ENCODE data around the gene SON.
"Not testable (repeated sequence)": the region's sequence is repeated elsewhere in the genome, so short reads cannot be mapped to it uniquely, and the experiment has no call there.

The SON gene, protein sequence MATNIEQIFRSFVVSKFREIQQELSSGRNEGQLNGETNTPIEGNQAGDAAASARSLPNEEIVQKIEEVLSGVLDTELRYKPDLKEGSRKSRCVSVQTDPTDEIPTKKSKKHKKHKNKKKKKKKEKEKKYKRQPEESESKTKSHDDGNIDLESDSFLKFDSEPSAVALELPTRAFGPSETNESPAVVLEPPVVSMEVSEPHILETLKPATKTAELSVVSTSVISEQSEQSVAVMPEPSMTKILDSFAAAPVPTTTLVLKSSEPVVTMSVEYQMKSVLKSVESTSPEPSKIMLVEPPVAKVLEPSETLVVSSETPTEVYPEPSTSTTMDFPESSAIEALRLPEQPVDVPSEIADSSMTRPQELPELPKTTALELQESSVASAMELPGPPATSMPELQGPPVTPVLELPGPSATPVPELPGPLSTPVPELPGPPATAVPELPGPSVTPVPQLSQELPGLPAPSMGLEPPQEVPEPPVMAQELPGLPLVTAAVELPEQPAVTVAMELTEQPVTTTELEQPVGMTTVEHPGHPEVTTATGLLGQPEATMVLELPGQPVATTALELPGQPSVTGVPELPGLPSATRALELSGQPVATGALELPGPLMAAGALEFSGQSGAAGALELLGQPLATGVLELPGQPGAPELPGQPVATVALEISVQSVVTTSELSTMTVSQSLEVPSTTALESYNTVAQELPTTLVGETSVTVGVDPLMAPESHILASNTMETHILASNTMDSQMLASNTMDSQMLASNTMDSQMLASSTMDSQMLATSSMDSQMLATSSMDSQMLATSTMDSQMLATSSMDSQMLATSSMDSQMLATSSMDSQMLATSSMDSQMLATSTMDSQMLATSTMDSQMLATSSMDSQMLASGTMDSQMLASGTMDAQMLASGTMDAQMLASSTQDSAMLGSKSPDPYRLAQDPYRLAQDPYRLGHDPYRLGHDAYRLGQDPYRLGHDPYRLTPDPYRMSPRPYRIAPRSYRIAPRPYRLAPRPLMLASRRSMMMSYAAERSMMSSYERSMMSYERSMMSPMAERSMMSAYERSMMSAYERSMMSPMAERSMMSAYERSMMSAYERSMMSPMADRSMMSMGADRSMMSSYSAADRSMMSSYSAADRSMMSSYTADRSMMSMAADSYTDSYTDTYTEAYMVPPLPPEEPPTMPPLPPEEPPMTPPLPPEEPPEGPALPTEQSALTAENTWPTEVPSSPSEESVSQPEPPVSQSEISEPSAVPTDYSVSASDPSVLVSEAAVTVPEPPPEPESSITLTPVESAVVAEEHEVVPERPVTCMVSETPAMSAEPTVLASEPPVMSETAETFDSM (N-terminal part only)

DNA sequence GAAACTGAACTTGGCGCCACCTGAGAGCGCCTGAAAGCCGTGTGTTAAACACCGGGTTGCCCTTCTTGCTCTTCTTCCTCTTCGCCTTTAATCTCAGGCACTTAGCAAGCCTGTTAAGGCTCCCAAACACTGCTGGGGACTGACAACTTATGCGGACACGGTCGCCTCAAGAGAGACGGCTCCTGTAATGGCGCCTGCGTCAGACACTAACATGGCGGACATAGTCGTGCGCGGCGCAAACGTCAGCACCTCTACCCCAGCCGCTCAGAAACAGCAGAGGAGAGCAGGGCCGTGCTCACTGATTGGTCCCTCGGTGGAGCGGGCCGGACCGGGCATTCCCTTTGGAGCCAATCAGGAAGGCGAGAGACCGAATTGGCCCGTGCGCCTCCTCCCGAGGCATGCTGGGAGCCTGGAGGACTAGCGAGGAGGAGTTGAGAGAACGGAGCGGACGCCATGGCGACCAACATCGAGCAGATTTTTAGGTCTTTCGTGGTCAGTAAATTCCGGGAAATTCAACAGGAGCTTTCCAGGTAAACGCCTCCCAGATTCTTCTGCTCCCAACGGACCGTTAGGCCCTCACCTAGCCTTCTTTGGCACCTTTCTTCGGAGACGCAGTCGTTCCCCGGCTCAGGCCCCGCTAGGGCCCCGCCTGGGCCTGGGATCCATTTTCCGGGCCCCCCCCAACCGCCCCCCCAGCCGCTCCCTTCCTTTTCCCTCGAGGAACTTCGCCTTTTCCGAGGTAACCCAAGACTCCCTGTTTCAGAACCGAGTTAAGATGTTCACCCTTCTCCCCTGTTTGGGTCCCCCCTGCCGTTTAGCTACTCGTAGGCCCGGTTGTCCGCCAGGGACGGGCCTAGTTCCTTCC is at the start of gene SON:
Gene SON, plus strand, starts transcription at position 399 of the 865 bp plus-strand sequence. Its CDS starts 55 bp downstream, at position 454.
- H3K4me1 Mint-ChIP-seq (ENCODE audit: low read depth) = peaks cover 39% of the 10 kb centered on the region
- peak within 1 kb of the TSS; percentile 100 for H3K27ac Mint-ChIP-seq
- H3K4me3 Mint-ChIP-seq = peak within 1 kb of the TSS; percentile 99
- no peaks in the 10 kb centered on the region for H3K27me3 Mint-ChIP-seq
- H3K36me3 Mint-ChIP-seq = peaks cover 7% of the 10 kb centered on the region
- H3K9me3 Mint-ChIP-seq (ENCODE audit: low read depth) = no peaks in the 10 kb centered on the region

DNA sequence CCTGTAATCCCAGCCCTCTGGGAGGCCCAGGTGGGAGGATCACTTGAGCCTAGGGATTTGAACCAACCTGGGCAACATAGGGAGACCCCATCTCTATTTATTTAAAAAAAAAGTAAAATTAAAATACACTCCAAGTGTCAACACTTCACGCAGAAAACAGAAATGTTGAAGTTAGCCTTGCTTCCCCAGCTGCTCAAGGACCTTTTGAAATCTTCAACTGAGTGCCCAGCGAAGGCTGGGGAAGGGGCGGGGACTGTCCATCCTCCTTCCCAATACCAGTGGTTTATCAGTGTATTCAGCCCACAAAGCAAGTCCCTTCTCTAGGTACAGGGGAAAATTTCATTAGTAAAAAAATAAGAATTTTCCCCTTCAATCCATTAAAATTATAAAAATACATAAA is 49.1 kb upstream of the SON start:
- Mint-ChIP-seq H3K27ac (no peak overlapping the region), H3K9me3 (ENCODE audit: low read depth) (no peaks in the 10 kb centered on the region), H3K36me3 (no peaks in the 10 kb centered on the region), H3K4me1 (ENCODE audit: low read depth) (peaks cover 11% of the 10 kb centered on the region), H3K27me3 (no peaks in the 10 kb centered on the region), H3K4me3 (no peak overlapping the region)

DNA sequence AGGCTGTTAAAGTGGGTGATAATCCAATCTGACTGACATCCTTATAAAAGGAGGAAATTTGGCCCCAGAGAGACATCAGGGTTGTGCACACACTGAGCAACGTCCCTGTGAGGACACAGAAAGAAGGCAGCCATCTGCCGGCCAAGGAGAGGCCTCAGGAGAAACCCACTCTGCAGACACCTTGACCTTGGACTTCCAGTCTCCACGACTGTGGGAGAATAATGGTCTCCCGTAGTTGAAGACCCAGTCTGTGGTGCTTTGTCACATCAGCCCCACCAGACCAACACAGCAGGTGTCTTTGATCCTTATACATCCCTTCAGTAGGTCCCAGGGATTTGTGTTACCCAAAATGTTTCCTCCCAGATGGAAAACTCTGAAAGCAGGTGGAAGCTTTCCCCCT is 47.1 kb upstream of the SON start:
- peaks cover 8% of the 10 kb centered on the region for H3K4me1 Mint-ChIP-seq (ENCODE audit: low read depth)
- no peaks in the 10 kb centered on the region for H3K9me3 Mint-ChIP-seq (ENCODE audit: low read depth)
- H3K36me3 Mint-ChIP-seq = no peaks in the 10 kb centered on the region
- no peak overlapping the region for H3K27ac Mint-ChIP-seq
- H3K27me3 Mint-ChIP-seq = no peaks in the 10 kb centered on the region
- H3K4me3 Mint-ChIP-seq = no peak overlapping the region

DNA sequence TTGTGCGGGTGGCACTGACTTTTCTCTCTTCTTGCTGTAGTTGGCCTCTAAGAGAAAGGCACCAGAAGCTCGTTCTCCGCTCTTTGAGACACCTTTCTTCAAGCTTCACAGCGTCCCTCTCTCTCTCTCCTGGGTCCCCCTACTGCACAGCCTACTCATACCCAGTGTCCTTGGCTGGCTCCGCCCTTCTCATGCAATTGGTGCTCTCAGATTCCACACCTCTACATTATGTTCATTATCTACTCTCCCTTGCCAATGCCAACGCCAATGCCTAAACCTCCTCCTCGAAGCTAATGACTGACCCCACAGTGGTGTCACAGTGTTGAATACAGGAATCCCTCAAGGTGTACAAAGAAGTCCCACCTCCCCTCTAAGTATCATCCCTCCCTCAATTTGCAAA is 46.5 kb upstream of the SON start:
- Mint-ChIP-seq H3K4me3 (no peak overlapping the region), H3K9me3 (ENCODE audit: low read depth) (no peaks in the 10 kb centered on the region), H3K27me3 (no peaks in the 10 kb centered on the region), H3K4me1 (ENCODE audit: low read depth) (peaks cover 5% of the 10 kb centered on the region), H3K27ac (no peak overlapping the region), H3K36me3 (no peaks in the 10 kb centered on the region)

DNA sequence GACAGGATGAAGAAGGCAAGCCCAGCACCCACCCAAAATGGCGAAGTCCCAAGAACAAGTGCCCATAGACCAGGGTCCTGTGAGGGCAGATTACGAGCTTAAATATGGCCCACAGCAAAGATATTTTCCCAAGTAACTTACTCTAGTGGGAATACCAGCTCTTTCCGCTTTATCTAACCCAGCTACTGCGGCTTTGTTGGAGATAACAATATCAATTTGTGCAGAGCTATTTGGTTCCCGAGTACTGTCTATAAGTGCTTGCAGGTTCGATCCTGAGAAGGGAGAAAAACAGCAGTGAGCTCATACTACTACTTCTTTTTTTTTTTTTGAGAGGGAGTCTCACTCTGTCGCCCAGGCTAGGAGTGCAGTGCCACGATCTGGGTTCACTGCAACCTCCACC is 37.0 kb upstream of the SON start:
- H3K4me3 Mint-ChIP-seq = no peak overlapping the region
- no peaks in the 10 kb centered on the region for H3K4me1 Mint-ChIP-seq (ENCODE audit: low read depth)
- H3K27me3 Mint-ChIP-seq = no peaks in the 10 kb centered on the region
- no peaks in the 10 kb centered on the region for H3K9me3 Mint-ChIP-seq (ENCODE audit: low read depth)
- H3K27ac Mint-ChIP-seq = no peak overlapping the region
- peaks cover 22% of the 10 kb centered on the region for H3K36me3 Mint-ChIP-seq

DNA sequence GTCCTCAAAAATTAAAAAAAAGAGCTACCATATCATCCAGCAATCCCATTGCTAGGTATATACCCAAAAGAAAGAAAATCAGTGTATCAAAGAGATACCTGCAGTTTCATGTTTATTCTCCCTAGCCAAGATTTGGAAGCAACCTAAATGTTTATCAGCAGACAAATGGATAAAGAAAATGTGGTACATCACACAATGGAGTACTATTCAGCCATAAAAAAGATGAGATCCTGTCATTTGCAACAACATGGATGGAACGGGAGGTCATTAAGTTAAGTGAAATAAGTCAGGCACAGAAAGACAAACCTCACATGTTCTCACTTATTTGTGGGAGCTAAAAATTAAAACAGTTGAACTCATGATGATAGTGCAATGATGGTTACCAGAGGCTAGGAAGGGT is 35.8 kb upstream of the SON start:
- not testable (repeated sequence) for H3K27me3 Mint-ChIP-seq; H3K9me3 Mint-ChIP-seq (ENCODE audit: low read depth)
- peaks cover 23% of the 10 kb centered on the region for H3K36me3 Mint-ChIP-seq

DNA sequence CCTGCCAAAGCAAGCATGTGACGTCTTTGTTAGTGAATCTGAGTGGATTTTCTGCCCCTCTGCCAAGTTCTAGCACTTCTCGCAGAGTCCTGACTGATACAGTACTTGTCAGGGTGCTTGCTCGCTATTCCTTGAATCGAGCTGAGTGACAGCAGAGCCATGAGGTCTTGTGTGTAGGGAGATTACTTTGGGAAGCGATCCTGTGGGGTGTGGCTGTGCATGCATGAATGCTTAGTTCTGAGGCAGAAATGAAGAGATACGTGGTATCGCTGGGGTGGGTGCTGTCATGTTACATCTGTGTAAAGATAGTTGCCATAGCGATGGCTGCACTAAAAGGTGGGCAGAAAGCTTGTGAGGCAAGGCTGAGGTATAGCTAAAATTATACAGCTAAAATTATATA is 32.0 kb upstream of the SON start:
- H3K27ac Mint-ChIP-seq = no peak overlapping the region

More for the DNA sequence above, 35.8 kb upstream of the SON start:
- H3K4me3 Mint-ChIP-seq; H3K27ac Mint-ChIP-seq; H3K4me1 Mint-ChIP-seq (ENCODE audit: low read depth): not testable (repeated sequence)

DNA sequence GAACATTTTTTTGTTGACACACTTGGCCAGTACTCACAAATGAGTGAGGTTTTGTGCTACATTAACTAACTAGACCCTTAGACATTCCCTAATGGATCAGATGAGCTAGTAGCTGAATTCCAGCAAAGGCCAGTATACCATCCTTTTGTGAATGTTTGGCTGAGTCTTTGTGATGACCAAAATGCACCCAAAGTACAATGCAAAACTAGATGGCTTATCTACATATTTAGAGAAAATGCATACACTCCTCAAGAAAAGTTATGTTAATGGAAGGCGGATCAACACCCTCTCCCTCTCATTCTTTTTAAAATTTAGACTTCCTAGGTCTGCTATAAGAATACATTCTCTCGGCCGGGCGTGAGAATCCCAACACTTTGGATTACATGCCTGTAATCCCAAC is 31.2 kb upstream of the SON start:
- peaks cover 25% of the 10 kb centered on the region for H3K36me3 Mint-ChIP-seq
- H3K4me3 Mint-ChIP-seq = no peak overlapping the region
- peaks cover 3% of the 10 kb centered on the region for H3K4me1 Mint-ChIP-seq (ENCODE audit: low read depth)
- no peak overlapping the region for H3K27ac Mint-ChIP-seq
- no peaks in the 10 kb centered on the region for H3K27me3 Mint-ChIP-seq
- H3K9me3 Mint-ChIP-seq (ENCODE audit: low read depth) = no peaks in the 10 kb centered on the region

More for the DNA sequence above, 32.0 kb upstream of the SON start:
- no peak overlapping the region for H3K4me3 Mint-ChIP-seq
- no peaks in the 10 kb centered on the region for H3K27me3 Mint-ChIP-seq
- peaks cover 3% of the 10 kb centered on the region for H3K4me1 Mint-ChIP-seq (ENCODE audit: low read depth)
- H3K36me3 Mint-ChIP-seq = peaks cover 27% of the 10 kb centered on the region
- H3K9me3 Mint-ChIP-seq (ENCODE audit: low read depth) = no peaks in the 10 kb centered on the region

DNA sequence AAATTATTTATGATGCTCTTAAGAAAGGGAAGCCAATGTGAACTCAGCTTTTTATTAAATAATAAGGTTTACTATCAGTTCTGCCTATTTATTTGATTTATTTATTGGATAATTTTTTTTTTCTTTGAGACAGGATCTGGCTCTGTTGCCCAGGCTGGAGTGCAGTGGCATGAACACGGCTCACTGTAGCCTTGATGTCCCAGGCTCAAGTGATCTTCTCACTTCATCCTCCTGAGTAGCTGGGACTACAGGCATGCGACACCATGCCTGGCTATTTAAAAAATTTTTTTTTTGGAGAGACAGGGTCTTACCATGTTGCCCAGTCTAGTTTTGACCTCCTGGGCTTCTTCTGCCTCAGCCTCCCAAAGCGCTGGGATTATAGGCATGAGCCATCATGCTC is 30.4 kb upstream of the SON start:
- peaks cover 3% of the 10 kb centered on the region for H3K4me1 Mint-ChIP-seq (ENCODE audit: low read depth)

DNA sequence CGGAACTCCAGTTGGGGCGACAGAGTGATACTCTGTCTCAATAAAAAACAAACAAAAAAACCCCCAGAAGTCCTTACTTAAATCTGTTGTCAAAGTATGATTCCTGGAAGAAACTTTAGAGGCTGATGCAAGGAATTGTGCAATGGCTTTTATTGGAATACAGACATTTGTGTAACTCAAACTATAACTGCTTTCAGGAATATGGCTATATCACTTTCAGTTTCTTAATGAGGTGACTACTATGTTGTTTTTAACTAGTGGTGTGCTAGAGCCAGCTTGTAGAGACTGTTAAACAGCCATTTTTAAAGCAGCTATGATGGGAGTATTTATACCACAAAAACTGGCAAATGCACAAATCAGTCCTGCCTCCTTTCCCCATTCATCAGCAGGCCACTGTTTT is 28.6 kb upstream of the SON start:
- Mint-ChIP-seq H3K9me3 (ENCODE audit: low read depth) (no peaks in the 10 kb centered on the region), H3K36me3 (peaks cover 18% of the 10 kb centered on the region), H3K27me3 (no peaks in the 10 kb centered on the region), H3K27ac (peak overlapping the region; percentile 51), H3K4me3 (no peak overlapping the region), H3K4me1 (ENCODE audit: low read depth) (peaks cover 3% of the 10 kb centered on the region)

More for the DNA sequence above, 30.4 kb upstream of the SON start:
- no peaks in the 10 kb centered on the region for H3K27me3 Mint-ChIP-seq
- H3K27ac Mint-ChIP-seq = no peak overlapping the region
- H3K4me3 Mint-ChIP-seq = no peak overlapping the region
- H3K9me3 Mint-ChIP-seq (ENCODE audit: low read depth) = no peaks in the 10 kb centered on the region
- H3K36me3 Mint-ChIP-seq = peaks cover 23% of the 10 kb centered on the region

DNA sequence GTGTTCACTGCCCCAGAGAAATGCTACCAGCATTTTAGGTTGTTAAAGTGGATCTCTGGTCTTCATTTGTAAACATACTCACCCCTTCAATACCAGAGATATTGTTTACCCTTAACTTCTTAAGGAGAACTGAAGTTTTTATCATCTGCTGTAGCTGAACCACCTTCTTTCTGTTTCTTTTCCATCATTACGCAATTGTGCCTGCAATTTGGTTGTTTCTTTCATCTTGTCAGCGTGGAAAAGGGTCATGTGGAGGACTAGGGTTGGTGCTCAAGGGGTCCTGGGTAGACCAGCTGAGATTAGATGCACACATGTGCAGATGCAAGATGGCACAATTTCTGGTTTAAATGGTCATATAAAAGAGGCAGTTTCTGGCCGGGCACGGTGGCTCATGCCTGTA is 23.9 kb upstream of the SON start:
- H3K27me3 Mint-ChIP-seq = no peaks in the 10 kb centered on the region
- H3K9me3 Mint-ChIP-seq (ENCODE audit: low read depth) = no peaks in the 10 kb centered on the region
- no peak overlapping the region for H3K4me3 Mint-ChIP-seq
- peaks cover 3% of the 10 kb centered on the region for H3K4me1 Mint-ChIP-seq (ENCODE audit: low read depth)
- peaks cover 16% of the 10 kb centered on the region for H3K36me3 Mint-ChIP-seq
- H3K27ac Mint-ChIP-seq = no peak overlapping the region

DNA sequence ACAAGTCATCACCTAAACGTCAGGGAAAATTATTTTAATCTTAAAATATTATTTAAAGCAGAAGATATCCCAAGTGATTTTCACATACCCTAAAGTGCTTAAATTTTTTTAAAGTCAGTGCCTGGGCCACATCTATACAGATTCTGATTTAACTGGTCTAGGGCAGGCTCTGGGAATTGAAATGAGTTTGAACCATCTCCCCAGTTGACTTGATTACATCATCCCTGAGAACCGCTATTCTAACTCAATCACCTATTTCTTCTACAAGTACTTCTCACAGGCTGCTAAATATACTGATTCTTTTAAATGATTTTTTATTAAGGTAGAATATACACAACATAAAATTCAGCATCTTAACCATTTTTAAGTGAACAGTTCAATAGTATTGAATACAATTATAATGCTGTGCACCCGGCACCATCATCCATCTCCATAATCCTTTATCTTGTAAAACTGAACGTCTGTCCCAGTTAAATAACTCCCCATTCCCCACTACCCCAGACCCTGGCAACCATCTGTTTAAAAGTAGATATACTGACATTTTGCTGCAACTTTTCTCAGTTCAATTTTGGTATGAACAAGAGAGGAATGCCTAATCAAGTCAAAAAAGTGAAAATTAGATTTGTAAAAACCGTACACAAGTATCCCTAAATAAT is 20.4 kb upstream of the SON start:
- Mint-ChIP-seq H3K27me3 (no peaks in the 10 kb centered on the region), H3K27ac (no peak overlapping the region), H3K36me3 (peaks cover 5% of the 10 kb centered on the region), H3K4me1 (ENCODE audit: low read depth) (no peaks in the 10 kb centered on the region), H3K4me3 (no peak overlapping the region), H3K9me3 (ENCODE audit: low read depth) (no peaks in the 10 kb centered on the region)

DNA sequence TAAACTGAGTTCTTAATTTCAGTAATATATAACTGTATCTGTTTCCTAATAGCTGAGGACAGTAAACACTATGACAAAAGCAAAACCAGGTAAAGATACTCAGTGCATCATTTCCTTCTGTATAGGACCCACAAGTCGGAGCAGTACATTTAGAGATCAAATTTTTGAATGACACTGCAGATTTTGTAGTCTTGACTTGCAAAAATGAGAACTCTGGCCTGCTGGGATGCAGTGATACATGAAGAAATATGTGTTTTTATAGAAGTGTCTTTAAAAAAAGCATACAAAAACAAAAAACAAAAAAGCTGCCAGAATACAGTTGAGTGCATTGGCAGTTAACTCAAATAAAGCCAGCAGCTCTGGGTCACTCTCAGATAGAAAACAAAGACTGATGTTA is 19.9 kb upstream of the SON start:
- Mint-ChIP-seq H3K36me3 (peaks cover 5% of the 10 kb centered on the region), H3K9me3 (ENCODE audit: low read depth) (no peaks in the 10 kb centered on the region), H3K4me3 (no peak overlapping the region), H3K4me1 (ENCODE audit: low read depth) (no peaks in the 10 kb centered on the region), H3K27ac (no peak overlapping the region), H3K27me3 (no peaks in the 10 kb centered on the region)
